ENCODE results near the gene PRRG2.

PRRG2 gene

DNA sequence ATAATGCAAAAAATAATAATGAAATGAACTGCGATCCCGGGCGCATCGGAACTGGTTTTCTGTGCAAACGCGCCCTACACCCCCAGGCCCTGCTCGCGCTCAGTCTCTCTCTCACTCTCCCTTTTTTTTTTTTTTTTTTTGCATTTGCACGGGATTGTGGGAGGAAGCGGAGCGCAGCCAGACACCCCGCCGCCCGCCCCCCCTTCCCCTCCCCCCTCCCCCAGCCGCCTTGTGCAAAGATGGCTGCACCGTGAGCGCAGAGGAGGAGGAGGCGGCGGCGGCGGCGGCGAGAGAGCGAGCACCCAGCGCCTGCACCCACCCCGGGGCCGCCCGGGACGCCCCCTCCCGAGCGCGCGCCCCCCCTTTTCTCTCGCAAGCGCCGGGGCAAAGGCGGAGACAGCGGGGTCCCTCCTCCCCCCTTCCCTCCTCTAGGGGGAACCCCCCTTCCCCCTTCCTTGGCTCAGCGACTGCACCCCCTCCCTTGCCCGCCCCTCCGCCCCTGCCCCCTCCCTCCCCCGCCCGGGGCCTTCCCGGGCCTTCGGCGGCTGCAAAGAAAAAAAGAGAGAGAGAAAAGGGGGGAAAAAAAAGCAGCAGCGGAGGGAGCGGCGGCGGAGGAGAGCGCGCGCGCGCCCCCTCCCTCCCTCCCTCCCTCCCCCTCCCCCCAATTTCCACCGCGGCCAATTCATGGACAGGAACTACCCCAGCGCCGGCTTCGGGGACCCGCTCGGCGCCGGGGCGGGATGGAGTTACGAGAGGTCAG, 10.0 kb downstream of the PRRG2 start, which contains the start of gene PRR12 (continued):
- TF ChIP-seq, protein P1, sequence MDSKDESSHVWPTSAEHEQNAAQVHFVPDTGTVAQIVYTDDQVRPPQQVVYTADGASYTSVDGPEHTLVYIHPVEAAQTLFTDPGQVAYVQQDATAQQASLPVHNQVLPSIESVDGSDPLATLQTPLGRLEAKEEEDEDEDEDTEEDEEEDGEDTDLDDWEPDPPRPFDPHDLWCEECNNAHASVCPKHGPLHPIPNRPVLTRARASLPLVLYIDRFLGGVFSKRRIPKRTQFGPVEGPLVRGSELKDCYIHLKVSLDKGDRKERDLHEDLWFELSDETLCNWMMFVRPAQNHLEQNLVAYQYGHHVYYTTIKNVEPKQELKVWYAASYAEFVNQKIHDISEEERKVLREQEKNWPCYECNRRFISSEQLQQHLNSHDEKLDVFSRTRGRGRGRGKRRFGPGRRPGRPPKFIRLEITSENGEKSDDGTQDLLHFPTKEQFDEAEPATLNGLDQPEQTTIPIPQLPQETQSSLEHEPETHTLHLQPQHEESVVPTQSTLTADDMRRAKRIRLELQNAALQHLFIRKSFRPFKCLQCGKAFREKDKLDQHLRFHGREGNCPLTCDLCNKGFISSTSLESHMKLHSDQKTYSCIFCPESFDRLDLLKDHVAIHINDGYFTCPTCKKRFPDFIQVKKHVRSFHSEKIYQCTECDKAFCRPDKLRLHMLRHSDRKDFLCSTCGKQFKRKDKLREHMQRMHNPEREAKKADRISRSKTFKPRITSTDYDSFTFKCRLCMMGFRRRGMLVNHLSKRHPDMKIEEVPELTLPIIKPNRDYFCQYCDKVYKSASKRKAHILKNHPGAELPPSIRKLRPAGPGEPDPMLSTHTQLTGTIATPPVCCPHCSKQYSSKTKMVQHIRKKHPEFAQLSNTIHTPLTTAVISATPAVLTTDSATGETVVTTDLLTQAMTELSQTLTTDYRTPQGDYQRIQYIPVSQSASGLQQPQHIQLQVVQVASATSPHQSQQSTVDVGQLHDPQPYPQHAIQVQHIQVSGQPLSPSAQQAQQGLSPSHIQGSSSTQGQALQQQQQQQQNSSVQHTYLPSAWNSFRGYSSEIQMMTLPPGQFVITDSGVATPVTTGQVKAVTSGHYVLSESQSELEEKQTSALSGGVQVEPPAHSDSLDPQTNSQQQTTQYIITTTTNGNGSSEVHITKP (tag by site-specific recombination; IDR thresholded peaks at IDR 0.05) = peak; percentile 63
- TF ChIP-seq ZNF114 (tag by site-specific recombination; IDR thresholded peaks at IDR 0.05) (no peak), ZNF132 (tag by site-specific recombination; IDR thresholded peaks at IDR 0.05; ENCODE audit: borderline replicate concordance) (no peak), ZNF501 (tag by site-specific recombination; IDR thresholded peaks at IDR 0.05) (no peak), ZNF350 (tag by site-specific recombination; IDR thresholded peaks at IDR 0.05) (no peak), ZNF558 (tag by site-specific recombination; IDR thresholded peaks at IDR 0.05) (no peak), ZNF16 (tag by site-specific recombination; IDR thresholded peaks at IDR 0.05; ENCODE audit: low read depth) (no peak), ZNF677 (tag by site-specific recombination; IDR thresholded peaks at IDR 0.05) (no peak), ZNF626 (tag by site-specific recombination; IDR thresholded peaks at IDR 0.05) (no peak), KLF8 (tag by site-specific recombination; IDR thresholded peaks at IDR 0.05) (peak; percentile 21; the same call in 1 of the 2 replicates), PRDM1 (tag by site-specific recombination; IDR thresholded peaks at IDR 0.05) (0 out of 2 replicates have a peak, but pooled peaks have one; percentile 12), ZNF510 (tag by site-specific recombination; IDR thresholded peaks at IDR 0.05; ENCODE audit: insufficient replicate concordance) (no peak), FEZF1 (tag by site-specific recombination; IDR thresholded peaks at IDR 0.05) (peak; percentile 17; the same call in 1 of the 2 replicates), ZNF248 (tag by site-specific recombination; IDR thresholded peaks at IDR 0.05) (no peak)
- TF ChIP-seq, protein P2, sequence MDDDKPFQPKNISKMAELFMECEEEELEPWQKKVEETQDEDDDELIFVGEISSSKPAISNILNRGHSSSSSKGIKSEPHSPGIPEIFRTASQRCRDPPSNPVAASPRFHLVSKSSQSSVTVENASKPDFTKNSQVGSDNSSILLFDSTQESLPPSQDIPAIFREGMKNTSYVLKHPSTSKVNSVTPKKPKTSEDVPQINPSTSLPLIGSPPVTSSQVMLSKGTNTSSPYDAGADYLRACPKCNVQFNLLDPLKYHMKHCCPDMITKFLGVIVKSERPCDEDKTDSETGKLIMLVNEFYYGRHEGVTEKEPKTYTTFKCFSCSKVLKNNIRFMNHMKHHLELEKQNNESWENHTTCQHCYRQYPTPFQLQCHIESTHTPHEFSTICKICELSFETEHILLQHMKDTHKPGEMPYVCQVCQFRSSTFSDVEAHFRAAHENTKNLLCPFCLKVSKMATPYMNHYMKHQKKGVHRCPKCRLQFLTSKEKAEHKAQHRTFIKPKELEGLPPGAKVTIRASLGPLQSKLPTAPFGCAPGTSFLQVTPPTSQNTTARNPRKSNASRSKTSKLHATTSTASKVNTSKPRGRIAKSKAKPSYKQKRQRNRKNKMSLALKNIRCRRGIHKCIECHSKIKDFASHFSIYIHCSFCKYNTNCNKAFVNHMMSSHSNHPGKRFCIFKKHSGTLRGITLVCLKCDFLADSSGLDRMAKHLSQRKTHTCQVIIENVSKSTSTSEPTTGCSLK (tag by site-specific recombination; IDR thresholded peaks at IDR 0.05) = no peak
- TF ChIP-seq, protein P3, sequence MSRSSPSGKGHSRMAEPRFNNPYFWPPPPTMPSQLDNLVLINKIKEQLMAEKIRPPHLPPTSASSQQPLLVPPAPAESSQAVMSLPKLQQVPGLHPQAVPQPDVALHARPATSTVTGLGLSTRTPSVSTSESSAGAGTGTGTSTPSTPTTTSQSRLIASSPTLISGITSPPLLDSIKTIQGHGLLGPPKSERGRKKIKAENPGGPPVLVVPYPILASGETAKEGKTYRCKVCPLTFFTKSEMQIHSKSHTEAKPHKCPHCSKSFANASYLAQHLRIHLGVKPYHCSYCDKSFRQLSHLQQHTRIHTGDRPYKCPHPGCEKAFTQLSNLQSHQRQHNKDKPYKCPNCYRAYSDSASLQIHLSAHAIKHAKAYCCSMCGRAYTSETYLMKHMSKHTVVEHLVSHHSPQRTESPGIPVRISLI (tag by site-specific recombination; IDR thresholded peaks at IDR 0.05) = peak; percentile 52; the same call in 1 of the 2 replicates
- TF ChIP-seq, protein P4, sequence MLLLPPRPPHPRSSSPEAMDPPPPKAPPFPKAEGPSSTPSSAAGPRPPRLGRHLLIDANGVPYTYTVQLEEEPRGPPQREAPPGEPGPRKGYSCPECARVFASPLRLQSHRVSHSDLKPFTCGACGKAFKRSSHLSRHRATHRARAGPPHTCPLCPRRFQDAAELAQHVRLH (tag by site-specific recombination; IDR thresholded peaks at IDR 0.05) = no peak
- TF ChIP-seq, protein P5, sequence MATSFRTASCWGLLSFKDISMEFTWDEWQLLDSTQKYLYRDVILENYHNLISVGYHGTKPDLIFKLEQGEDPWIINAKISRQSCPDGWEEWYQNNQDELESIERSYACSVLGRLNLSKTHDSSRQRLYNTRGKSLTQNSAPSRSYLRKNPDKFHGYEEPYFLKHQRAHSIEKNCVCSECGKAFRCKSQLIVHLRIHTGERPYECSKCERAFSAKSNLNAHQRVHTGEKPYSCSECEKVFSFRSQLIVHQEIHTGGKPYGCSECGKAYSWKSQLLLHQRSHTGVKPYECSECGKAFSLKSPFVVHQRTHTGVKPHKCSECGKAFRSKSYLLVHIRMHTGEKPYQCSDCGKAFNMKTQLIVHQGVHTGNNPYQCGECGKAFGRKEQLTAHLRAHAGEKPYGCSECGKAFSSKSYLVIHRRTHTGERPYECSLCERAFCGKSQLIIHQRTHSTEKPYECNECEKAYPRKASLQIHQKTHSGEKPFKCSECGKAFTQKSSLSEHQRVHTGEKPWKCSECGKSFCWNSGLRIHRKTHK (tag by site-specific recombination; IDR thresholded peaks at IDR 0.05) = no peak
- TF ChIP-seq, protein P6, sequence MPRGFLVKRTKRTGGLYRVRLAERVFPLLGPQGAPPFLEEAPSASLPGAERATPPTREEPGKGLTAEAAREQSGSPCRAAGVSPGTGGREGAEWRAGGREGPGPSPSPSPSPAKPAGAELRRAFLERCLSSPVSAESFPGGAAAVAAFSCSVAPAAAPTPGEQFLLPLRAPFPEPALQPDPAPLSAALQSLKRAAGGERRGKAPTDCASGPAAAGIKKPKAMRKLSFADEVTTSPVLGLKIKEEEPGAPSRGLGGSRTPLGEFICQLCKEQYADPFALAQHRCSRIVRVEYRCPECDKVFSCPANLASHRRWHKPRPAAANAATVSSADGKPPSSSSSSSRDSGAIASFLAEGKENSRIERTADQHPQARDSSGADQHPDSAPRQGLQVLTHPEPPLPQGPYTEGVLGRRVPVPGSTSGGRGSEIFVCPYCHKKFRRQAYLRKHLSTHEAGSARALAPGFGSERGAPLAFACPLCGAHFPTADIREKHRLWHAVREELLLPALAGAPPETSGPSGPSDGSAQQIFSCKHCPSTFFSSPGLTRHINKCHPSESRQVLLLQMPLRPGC (tag by site-specific recombination; IDR thresholded peaks at IDR 0.05) = no peak
- TF ChIP-seq, protein P7, sequence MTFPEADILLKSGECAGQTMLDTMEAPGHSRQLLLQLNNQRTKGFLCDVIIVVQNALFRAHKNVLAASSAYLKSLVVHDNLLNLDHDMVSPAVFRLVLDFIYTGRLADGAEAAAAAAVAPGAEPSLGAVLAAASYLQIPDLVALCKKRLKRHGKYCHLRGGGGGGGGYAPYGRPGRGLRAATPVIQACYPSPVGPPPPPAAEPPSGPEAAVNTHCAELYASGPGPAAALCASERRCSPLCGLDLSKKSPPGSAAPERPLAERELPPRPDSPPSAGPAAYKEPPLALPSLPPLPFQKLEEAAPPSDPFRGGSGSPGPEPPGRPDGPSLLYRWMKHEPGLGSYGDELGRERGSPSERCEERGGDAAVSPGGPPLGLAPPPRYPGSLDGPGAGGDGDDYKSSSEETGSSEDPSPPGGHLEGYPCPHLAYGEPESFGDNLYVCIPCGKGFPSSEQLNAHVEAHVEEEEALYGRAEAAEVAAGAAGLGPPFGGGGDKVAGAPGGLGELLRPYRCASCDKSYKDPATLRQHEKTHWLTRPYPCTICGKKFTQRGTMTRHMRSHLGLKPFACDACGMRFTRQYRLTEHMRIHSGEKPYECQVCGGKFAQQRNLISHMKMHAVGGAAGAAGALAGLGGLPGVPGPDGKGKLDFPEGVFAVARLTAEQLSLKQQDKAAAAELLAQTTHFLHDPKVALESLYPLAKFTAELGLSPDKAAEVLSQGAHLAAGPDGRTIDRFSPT (tag by site-specific recombination; IDR thresholded peaks at IDR 0.05) = no peak
- TF ChIP-seq, protein P8, sequence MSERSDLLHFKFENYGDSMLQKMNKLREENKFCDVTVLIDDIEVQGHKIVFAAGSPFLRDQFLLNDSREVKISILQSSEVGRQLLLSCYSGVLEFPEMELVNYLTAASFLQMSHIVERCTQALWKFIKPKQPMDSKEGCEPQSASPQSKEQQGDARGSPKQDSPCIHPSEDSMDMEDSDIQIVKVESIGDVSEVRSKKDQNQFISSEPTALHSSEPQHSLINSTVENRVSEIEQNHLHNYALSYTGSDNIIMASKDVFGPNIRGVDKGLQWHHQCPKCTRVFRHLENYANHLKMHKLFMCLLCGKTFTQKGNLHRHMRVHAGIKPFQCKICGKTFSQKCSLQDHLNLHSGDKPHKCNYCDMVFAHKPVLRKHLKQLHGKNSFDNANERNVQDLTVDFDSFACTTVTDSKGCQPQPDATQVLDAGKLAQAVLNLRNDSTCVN (tag by site-specific recombination; optimal IDR thresholded peaks at IDR 0.05) = peak; percentile 40
- TF ChIP-seq, protein P9, sequence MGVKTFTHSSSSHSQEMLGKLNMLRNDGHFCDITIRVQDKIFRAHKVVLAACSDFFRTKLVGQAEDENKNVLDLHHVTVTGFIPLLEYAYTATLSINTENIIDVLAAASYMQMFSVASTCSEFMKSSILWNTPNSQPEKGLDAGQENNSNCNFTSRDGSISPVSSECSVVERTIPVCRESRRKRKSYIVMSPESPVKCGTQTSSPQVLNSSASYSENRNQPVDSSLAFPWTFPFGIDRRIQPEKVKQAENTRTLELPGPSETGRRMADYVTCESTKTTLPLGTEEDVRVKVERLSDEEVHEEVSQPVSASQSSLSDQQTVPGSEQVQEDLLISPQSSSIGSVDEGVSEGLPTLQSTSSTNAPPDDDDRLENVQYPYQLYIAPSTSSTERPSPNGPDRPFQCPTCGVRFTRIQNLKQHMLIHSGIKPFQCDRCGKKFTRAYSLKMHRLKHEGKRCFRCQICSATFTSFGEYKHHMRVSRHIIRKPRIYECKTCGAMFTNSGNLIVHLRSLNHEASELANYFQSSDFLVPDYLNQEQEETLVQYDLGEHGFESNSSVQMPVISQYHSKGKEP (tag by site-specific recombination; IDR thresholded peaks at IDR 0.05) = no peak

Measured in HEK293 (cell line).